Endodermal cell (in vitro differentiated cells): Measurements from ENCODE around the gene LSM14A. TPM values are rescaled to one million over a fixed set of nuclear protein-coding genes. Genes with fewer than 3 reads are reported as not detected.

ENCODE experiments used
- DNase-seq: peaks from one replicate; pipeline ENCODE4 v3.0.0-alpha.2; 2017
- H3K27ac ChIP-seq: 2 replicates; pipeline ENCODE4 v1.5.1; 2013; ENCODE audit warnings: mild to moderate bottlenecking, low read depth, low read length, moderate library complexity
- H3K27me3 ChIP-seq: 2 replicates; pipeline ENCODE4 v1.6.1; 2013; ENCODE audit warnings: mild to moderate bottlenecking, low read length, moderate library complexity; ENCODE audit not compliant: insufficient read depth, control insufficient read depth, poor library complexity, severe bottlenecking
- H3K36me3 ChIP-seq: 2 replicates; pipeline ENCODE4 v1.7.0; 2013; ENCODE audit warnings: mild to moderate bottlenecking, low read length, moderate library complexity; ENCODE audit not compliant: control insufficient read depth, insufficient read depth
- H3K4me1 ChIP-seq: one replicate; pipeline ENCODE4 v1.7.0; 2013; ENCODE audit warnings: low read length; ENCODE audit not compliant: control insufficient read depth, insufficient read depth
- H3K4me3 ChIP-seq: 2 replicates; pipeline ENCODE4 v1.5.1; 2013; ENCODE audit warnings: mild to moderate bottlenecking, low read length, moderate library complexity
- H3K9ac ChIP-seq: 2 replicates; pipeline ENCODE4 v1.6.1; 2013; ENCODE audit warnings: mild to moderate bottlenecking, low read length, moderate library complexity; ENCODE audit not compliant: poor library complexity, severe bottlenecking; ENCODE audit errors: extremely low read depth
- H3K9me3 ChIP-seq: 2 replicates; pipeline ENCODE4 v1.6.1; 2013; ENCODE audit warnings: mild to moderate bottlenecking, low read length, moderate library complexity; ENCODE audit not compliant: control insufficient read depth
- H3K27ac Mint-ChIP-seq: 2 replicates; pipeline ENCODE4 v1.8.0; 2020; ENCODE audit warnings: mixed read lengths
- H3K27me3 Mint-ChIP-seq: 2 replicates; pipeline ENCODE4 v1.8.0; 2021; ENCODE audit warnings: mild to moderate bottlenecking, mixed read lengths; ENCODE audit not compliant: insufficient read depth
- H3K36me3 Mint-ChIP-seq: 2 replicates; pipeline ENCODE4 v1.8.0; 2020; ENCODE audit warnings: low read depth, mixed read lengths
- H3K4me1 Mint-ChIP-seq: 2 replicates; pipeline ENCODE4 v1.8.0; 2020; ENCODE audit warnings: mixed read lengths
- H3K4me3 Mint-ChIP-seq: 2 replicates; pipeline ENCODE4 v1.8.0; 2020; ENCODE audit warnings: mild to moderate bottlenecking, moderate library complexity, mixed read lengths
- H3K9me3 Mint-ChIP-seq: 2 replicates; pipeline ENCODE4 v1.8.0; 2020; ENCODE audit warnings: mild to moderate bottlenecking, mixed read lengths
- CTCF ChIP-seq: fragments of 200-600 bp; sonication (generic); conservative IDR thresholded peaks from 2 replicates; pipeline ENCODE4 v1.5.0; 2021; ENCODE audit warnings: antibody characterized with exemption, mild to moderate bottlenecking
- WGBS, 2 experiments: methylation state at CpG; one replicate each; pipeline versions ENCODE4 v1.1.5 to v1.1.7; 2013; ENCODE audit warnings: missing lambda C conversion rate in 2 of 2, mixed read lengths in 1 of 2; ENCODE audit not compliant: insufficient coverage in 1 of 2, insufficient read length in 1 of 2; 5-methylcytosine and 5-hydroxymethylcytosine counted together
- total RNA-seq, 2 donors: library from RNA; stranded (reverse); fragmentation: NEBNext Ultra II Directional in 1 of 2; extraction: Animal tissue kit (Norgen Biotek cat#: 25700) in 1 of 2; gene quantifications; 2 replicates in 1 of 2; 3 replicates in 1 of 2; pipeline ENCODE4 v1.2.1, GENCODE V29; 2021

The LSM14A gene
- total RNA-seq, 2 donors from 2014 or later = 188 to 192 TPM

GRCh38 chr19:34189917-34190425, 17.7 kb downstream of the LSM14A start:
- Mint-ChIP-seq H3K27me3 (no peaks in the 10 kb centered on the region), H3K27ac (no peak overlapping the region), H3K36me3 (peaks cover 17% of the 10 kb centered on the region), H3K4me3 (no peak overlapping the region), H3K4me1 (peaks cover 44% of the 10 kb centered on the region), H3K9me3 (no peaks in the 10 kb centered on the region)
- DNase-seq = no peak
- no peak for TF ChIP-seq CTCF
- 69 to 73% methylated on average over 1 of the region's 1 CpG for WGBS, 2 experiments
- Histone ChIP-seq H3K27me3 (no peaks in the 10 kb centered on the region), H3K9me3 (no peaks in the 10 kb centered on the region), H3K36me3 (peaks cover 30% of the 10 kb centered on the region), H3K9ac (no peak overlapping the region), H3K4me1 (peaks cover 9% of the 10 kb centered on the region), H3K27ac (no peak overlapping the region), H3K4me3 (no peak overlapping the region)

DNA sequence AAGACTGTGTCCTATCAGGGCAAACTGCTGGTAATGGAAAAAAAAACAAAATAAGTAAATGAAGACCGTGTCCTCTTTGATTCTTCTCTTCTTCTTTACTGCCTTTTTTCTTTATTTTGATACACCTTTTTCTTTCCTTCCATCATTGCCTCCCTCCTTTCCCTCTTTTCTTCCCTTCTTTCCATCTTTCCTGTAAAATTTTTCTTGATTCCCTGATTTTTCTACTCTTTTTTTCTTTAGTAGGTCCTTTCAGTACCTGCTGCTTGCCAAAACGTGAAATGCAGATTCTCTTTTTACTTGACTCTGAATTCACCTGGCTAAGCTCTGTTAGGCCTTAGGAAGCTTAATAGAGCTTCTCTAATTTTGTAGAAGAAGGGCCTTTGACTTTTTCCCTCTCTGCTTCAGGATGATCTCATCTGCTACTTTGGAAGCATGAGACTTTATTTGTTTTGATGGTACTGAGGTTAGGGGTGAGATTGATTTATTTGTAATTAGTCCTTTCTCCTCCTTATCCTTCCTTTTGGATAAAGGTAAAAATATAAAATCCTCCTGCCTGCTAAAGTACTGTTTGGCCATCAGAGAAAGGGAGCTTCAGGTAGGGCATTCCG, 19.2 kb downstream of the LSM14A start:
- Mint-ChIP-seq H3K4me3 (no peak overlapping the region), H3K27ac (peak overlapping the region; percentile 8), H3K4me1 (peaks cover 31% of the 10 kb centered on the region), H3K9me3 (no peaks in the 10 kb centered on the region), H3K27me3 (no peaks in the 10 kb centered on the region), H3K36me3 (peaks cover 25% of the 10 kb centered on the region)
- H3K27me3 ChIP-seq = no peaks in the 10 kb centered on the region
- DNase-seq = no peak
- H3K4me1 ChIP-seq = peaks cover 9% of the 10 kb centered on the region
- 83 to 88% methylated on average over 3 of the region's 3 CpGs for WGBS, 2 experiments
- TF ChIP-seq CTCF = no peak
- no peaks in the 10 kb centered on the region for H3K9me3 ChIP-seq
- no peak overlapping the region for H3K4me3 ChIP-seq
- no peak overlapping the region for H3K9ac ChIP-seq
- H3K36me3 ChIP-seq = peaks cover 34% of the 10 kb centered on the region
- H3K27ac ChIP-seq = no peak overlapping the region

- H3K27me3 Mint-ChIP-seq = no peaks in the 10 kb centered on the region
- WGBS, 2 experiments = 94 to 98% methylated on average over 2 of the region's 2 CpGs
- Histone ChIP-seq H3K9ac (no peak overlapping the region), H3K9me3 (peaks cover 5% of the 10 kb centered on the region), H3K4me1 (peaks cover 9% of the 10 kb centered on the region), H3K4me3 (no peak overlapping the region), H3K27ac (no peak overlapping the region), H3K27me3 (no peaks in the 10 kb centered on the region), H3K36me3 (peaks cover 48% of the 10 kb centered on the region)
- H3K4me1 Mint-ChIP-seq = peaks cover 25% of the 10 kb centered on the region
- no peak for TF ChIP-seq CTCF
- H3K36me3 Mint-ChIP-seq = peaks cover 36% of the 10 kb centered on the region
- DNase-seq = no peak
- no peak overlapping the region for H3K4me3 Mint-ChIP-seq
- no peaks in the 10 kb centered on the region for H3K9me3 Mint-ChIP-seq
- peak overlapping the region; percentile 7 for H3K27ac Mint-ChIP-seq
Observed at GRCh38 chr19:34193439-34193838, 21.1 kb downstream of the LSM14A start.
